DMS 273 (cell line): ENCODE results near the gene GRK6.

Source experiments
- DNase-seq: peaks from one replicate; lab custom pipeline; 2025; ENCODE audit not compliant: unreplicated experiment; lab: John Stamatoyannopoulos, UW

The GRK6 gene

GRCh38 chr5:177425801-177426565, 493 bp upstream of the GRK6 start:
- DNase-seq = peak; percentile 100

GRCh38 chr5:177427211-177427822, 841 bp downstream of the GRK6 start:
- DNase-seq = no peak

- DNase-seq = no peak
These were observed 1.6 kb downstream of the GRK6 start for GRCh38 chr5:177427919-177428573.

GRCh38 chr5:177428574-177429217, 2.2 kb downstream of the GRK6 start:
- no peak for DNase-seq

- DNase-seq = no peak
These were observed 3.0 kb downstream of the GRK6 start for GRCh38 chr5:177429248-177430040.

GRCh38 chr5:177430140-177430951, 3.9 kb downstream of the GRK6 start:
- DNase-seq = no peak

- DNase-seq = no peak
These were observed 4.5 kb downstream of the GRK6 start for GRCh38 chr5:177430972-177431316.

GRCh38 chr5:177431317-177432142, 5.1 kb downstream of the GRK6 start:
- no peak for DNase-seq

GRCh38 chr5:177432143-177432838, 5.8 kb downstream of the GRK6 start:
- no peak for DNase-seq

GRCh38 chr5:177432839-177433657, 6.6 kb downstream of the GRK6 start:
- DNase-seq = no peak

GRCh38 chr5:177433658-177434217, 7.3 kb downstream of the GRK6 start:
- no peak for DNase-seq

GRCh38 chr5:177434437-177434836, 8.0 kb downstream of the GRK6 start:
- DNase-seq = no peak

- DNase-seq = no peak
These were observed 8.7 kb downstream of the GRK6 start for GRCh38 chr5:177434942-177435738.

- DNase-seq = no peak
These were observed 9.5 kb downstream of the GRK6 start for GRCh38 chr5:177435847-177436536.

- no peak for DNase-seq
These were observed 11.1 kb downstream of the GRK6 start for GRCh38 chr5:177437623-177438022.

GRCh38 chr5:177438468-177438867, 12.0 kb downstream of the GRK6 start:
- DNase-seq = no peak
